HEK293T (cell line): Measurements from ENCODE around the gene CEMIP2.

Source experiments
- FOXK2 ChIP-seq: fragments of 450-650 bp; IDR thresholded peaks from 2 replicates; pipeline ENCODE4 v1.6.1; 2016; ENCODE audit warnings: mild to moderate bottlenecking
- FOXM1 ChIP-seq: fragments of 450-650 bp; IDR thresholded peaks from 2 replicates; pipeline ENCODE4 v1.6.1; 2017; ENCODE audit warnings: mild to moderate bottlenecking, borderline replicate concordance
- TARDBP ChIP-seq: fragments of 450-650 bp; IDR thresholded peaks from 2 replicates; pipeline ENCODE4 v1.6.1; 2016

GRCh38 chr9:71680189-71680980 is 87.9 kb downstream of the CEMIP2 start:
- TF ChIP-seq FOXM1 (no peak), TARDBP (no peak), FOXK2 (no peak)
